ENCODE data around the gene NAA80.
A peak's percentile ranks its signal among the peaks of the same experiment; 100 is the strongest.
"Not testable (repeated sequence)": the region's sequence is repeated elsewhere in the genome, so short reads cannot be mapped to it uniquely, and the experiment has no call there.

Gene NAA80

GRCh38 chr3:50293079-50293801, 6.0 kb downstream of the NAA80 start:
- Histone ChIP-seq H3K4me3 (peak overlapping the region; percentile 97), H3K9ac (peak overlapping the region; percentile 84), H3K27ac (peak overlapping the region; percentile 83)

GRCh38 chr3:50292159-50293078, 6.8 kb downstream of the NAA80 start, which contains the start of gene IFRD2:
Gene IFRD2, minus strand, starts transcription at chr3:50292429. Its CDS starts 155 bp downstream, at chr3:50292274.
- H3K9me3 ChIP-seq: no peaks in the 10 kb centered on the region
- peaks cover 42% of the 10 kb centered on the region for H3K36me3 ChIP-seq
- peak within 1 kb of the TSS; percentile 96 for H3K27ac ChIP-seq
- no peak for TF ChIP-seq Cebpa-rat (IDR thresholded peaks at IDR 0.05)
- H3K9ac ChIP-seq: peak within 1 kb of the TSS; percentile 98
- H3K27me3 ChIP-seq: no peaks in the 10 kb centered on the region
- no peaks in the 10 kb centered on the region; the same call in 1 of the 2 replicates for H4K20me1 ChIP-seq
- H3K4me1 ChIP-seq: peaks cover 24% of the 10 kb centered on the region
- H3K4me3 ChIP-seq: peak within 1 kb of the TSS; percentile 97
- peak within 1 kb of the TSS; percentile 98 for H3K4me2 ChIP-seq

More at GRCh38 chr3:50293079-50293801, 6.0 kb downstream of the NAA80 start:
- Histone ChIP-seq H3K4me2 (peak overlapping the region; percentile 93), H3K4me1 (peaks cover 31% of the 10 kb centered on the region), H3K36me3 (peaks cover 34% of the 10 kb centered on the region), H3K9me3 (no peaks in the 10 kb centered on the region), H4K20me1 (peaks cover 4% of the 10 kb centered on the region; the same call in 1 of the 2 replicates), H3K27me3 (no peaks in the 10 kb centered on the region)
- no peak for TF ChIP-seq Cebpa-rat (IDR thresholded peaks at IDR 0.05)

- no peaks in the 10 kb centered on the region for H3K9me3 ChIP-seq
- H3K27ac ChIP-seq: no peak overlapping the region
- peaks cover 5% of the 10 kb centered on the region; the same call in 1 of the 2 replicates for H4K20me1 ChIP-seq
- peak overlapping the region; percentile 98; the same call in 1 of the 2 replicates for H3K4me2 ChIP-seq
- H3K4me1 ChIP-seq: peaks cover 24% of the 10 kb centered on the region
- H3K27me3 ChIP-seq: no peaks in the 10 kb centered on the region
- TF ChIP-seq Cebpa-rat (IDR thresholded peaks at IDR 0.05): no peak
- no peak overlapping the region for H3K4me3 ChIP-seq
- peaks cover 56% of the 10 kb centered on the region for H3K36me3 ChIP-seq
- H3K9ac ChIP-seq: peak overlapping the region; percentile 98
Observed at GRCh38 chr3:50290161-50290641, 9.0 kb downstream of the NAA80 start.

- no peaks in the 10 kb centered on the region for H3K9me3 ChIP-seq
- H3K9ac ChIP-seq: no peak overlapping the region
- no peak overlapping the region for H3K27ac ChIP-seq
- H3K27me3 ChIP-seq: no peaks in the 10 kb centered on the region
- no peak overlapping the region for H3K4me3 ChIP-seq
- TF ChIP-seq Cebpa-rat (IDR thresholded peaks at IDR 0.05): no peak
- H4K20me1 ChIP-seq: peaks cover 5% of the 10 kb centered on the region; the same call in 1 of the 2 replicates
- peaks cover 59% of the 10 kb centered on the region for H3K36me3 ChIP-seq
- no peak overlapping the region for H3K4me2 ChIP-seq
- peaks cover 24% of the 10 kb centered on the region for H3K4me1 ChIP-seq
Observed at GRCh38 chr3:50289130-50289529, 10.1 kb downstream of the NAA80 start.

- Histone ChIP-seq H4K20me1 (peaks cover 5% of the 10 kb centered on the region; the same call in 1 of the 2 replicates), H3K36me3 (peaks cover 59% of the 10 kb centered on the region), H3K4me3 (no peak overlapping the region), H3K27ac (no peak overlapping the region), H3K4me1 (peaks cover 23% of the 10 kb centered on the region), H3K9me3 (no peaks in the 10 kb centered on the region), H3K4me2 (no peak overlapping the region), H3K9ac (no peak overlapping the region), H3K27me3 (no peaks in the 10 kb centered on the region)
- TF ChIP-seq Cebpa-rat (IDR thresholded peaks at IDR 0.05): no peak
Observed at GRCh38 chr3:50288387-50289007, 10.7 kb downstream of the NAA80 start.

GRCh38 chr3:50287262-50287661, 11.9 kb downstream of the NAA80 start:
- peaks cover 14% of the 10 kb centered on the region for H3K4me1 ChIP-seq
- no peak overlapping the region for H3K4me2 ChIP-seq
- peaks cover 5% of the 10 kb centered on the region; the same call in 1 of the 2 replicates for H4K20me1 ChIP-seq
- no peak for TF ChIP-seq Cebpa-rat (IDR thresholded peaks at IDR 0.05)
- peaks cover 59% of the 10 kb centered on the region for H3K36me3 ChIP-seq
- H3K4me3 ChIP-seq: no peak overlapping the region
- H3K27me3 ChIP-seq: no peaks in the 10 kb centered on the region
- H3K9me3 ChIP-seq: no peaks in the 10 kb centered on the region
- no peak overlapping the region for H3K9ac ChIP-seq
- H3K27ac ChIP-seq: no peak overlapping the region

GRCh38 chr3:50286322-50287227, 12.6 kb downstream of the NAA80 start:
- Histone ChIP-seq H3K4me3 (no peak overlapping the region), H3K9me3 (no peaks in the 10 kb centered on the region), H3K27ac (no peak overlapping the region), H3K4me2 (no peak overlapping the region), H3K36me3 (peaks cover 59% of the 10 kb centered on the region), H3K4me1 (peaks cover 14% of the 10 kb centered on the region), H3K9ac (no peak overlapping the region), H4K20me1 (peaks cover 5% of the 10 kb centered on the region; the same call in 1 of the 2 replicates), H3K27me3 (no peaks in the 10 kb centered on the region)
- TF ChIP-seq Cebpa-rat (IDR thresholded peaks at IDR 0.05): no peak

- not testable (repeated sequence) for H3K4me1 ChIP-seq, H3K27me3 ChIP-seq, H3K9me3 ChIP-seq, H3K4me2 ChIP-seq, H4K20me1 ChIP-seq, H3K4me3 ChIP-seq, H3K9ac ChIP-seq, H3K27ac ChIP-seq
- H3K36me3 ChIP-seq: peaks cover 42% of the 10 kb centered on the region
Observed at GRCh38 chr3:50284121-50284520, 15.1 kb downstream of the NAA80 start.

All from BLaER1 (cell line).